Liver (tissue), 3 donors: ENCODE data around the gene PARD6G.

Experiments
- ATF3 ChIP-seq: IDR thresholded peaks from 2 replicates; pipeline ENCODE4 v1.6.1; 2016; ENCODE audit warnings: antibody characterized with exemption
- EGR1 ChIP-seq, 2 donors: IDR thresholded peaks; 2 replicates each; pipeline ENCODE4 v1.6.1; 2016 to 2018; ENCODE audit warnings: antibody characterized with exemption in 2 of 2, low read depth in 2 of 2
- FOXA1 ChIP-seq: IDR thresholded peaks from 2 replicates; pipeline ENCODE4 v1.6.1; 2016; ENCODE audit warnings: antibody characterized with exemption
- GABPA ChIP-seq, 2 donors: IDR thresholded peaks in 1 of 2; conservative IDR thresholded peaks in 1 of 2; 2 replicates each; pipeline ENCODE4 v1.6.1; 2016; ENCODE audit warnings: antibody characterized with exemption in 2 of 2, mild to moderate bottlenecking in 1 of 2, moderate library complexity in 1 of 2
- JUND ChIP-seq, 2 donors: IDR thresholded peaks; 2 replicates each; pipeline ENCODE4 v1.6.1; 2016; ENCODE audit warnings: antibody characterized with exemption in 2 of 2
- NR2F2 ChIP-seq: IDR thresholded peaks from 2 replicates; pipeline ENCODE4 v1.6.1; 2016; ENCODE audit warnings: antibody characterized with exemption
- RAD21 ChIP-seq, 2 donors: IDR thresholded peaks; 2 replicates each; pipeline ENCODE4 v1.6.1; 2016; ENCODE audit warnings: antibody characterized with exemption in 2 of 2, mild to moderate bottlenecking in 2 of 2
- SP1 ChIP-seq: IDR thresholded peaks from 2 replicates; pipeline ENCODE4 v1.6.1; 2018; ENCODE audit warnings: antibody characterized with exemption, mild to moderate bottlenecking
- YY1 ChIP-seq: IDR thresholded peaks from 2 replicates; pipeline ENCODE4 v1.6.1; 2016; ENCODE audit warnings: antibody characterized with exemption, mild to moderate bottlenecking
- ZBTB33 ChIP-seq: IDR thresholded peaks from 2 replicates; pipeline ENCODE4 v1.6.1; 2016; ENCODE audit warnings: antibody characterized with exemption
- TF ChIP-seq, protein P1 (sequence below): fragments of 150-350 bp; IDR thresholded peaks from 2 replicates; pipeline ENCODE4 v1.5.1; 2017; ENCODE audit warnings: improper control_type of control experiment, low read depth, low read length; ENCODE audit not compliant: missing input control
- TF ChIP-seq, protein P2 (sequence below): IDR thresholded peaks from 2 replicates; pipeline ENCODE4 v1.6.1; 2016; ENCODE audit warnings: antibody characterized with exemption, mild to moderate bottlenecking
- TF ChIP-seq, protein P3 (sequence below): IDR thresholded peaks from 2 replicates; pipeline ENCODE4 v1.6.1; 2016; ENCODE audit warnings: antibody characterized with exemption
- donor health status: healthy.
- donor health status: healthy.

DNA sequence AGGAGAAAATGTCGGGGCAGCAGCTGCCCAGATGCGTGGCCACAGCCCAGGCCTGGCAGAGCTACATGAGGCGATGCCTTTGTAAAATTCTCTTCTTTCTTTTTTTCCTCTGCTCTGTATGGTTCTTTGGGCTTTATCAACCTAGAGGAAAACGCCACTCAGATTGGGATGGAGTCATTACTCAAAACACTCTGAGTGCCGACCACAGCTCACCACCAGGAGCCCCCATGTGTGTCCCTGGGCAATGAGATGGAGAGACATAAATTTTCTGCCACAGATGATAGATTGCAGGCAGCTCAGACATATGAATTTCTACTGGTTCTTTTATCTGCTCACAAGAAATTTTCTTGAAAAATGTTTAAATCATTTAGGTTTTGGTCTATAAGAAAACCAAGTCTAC is 56.0 kb downstream of the PARD6G start:
- TF ChIP-seq, protein P1, sequence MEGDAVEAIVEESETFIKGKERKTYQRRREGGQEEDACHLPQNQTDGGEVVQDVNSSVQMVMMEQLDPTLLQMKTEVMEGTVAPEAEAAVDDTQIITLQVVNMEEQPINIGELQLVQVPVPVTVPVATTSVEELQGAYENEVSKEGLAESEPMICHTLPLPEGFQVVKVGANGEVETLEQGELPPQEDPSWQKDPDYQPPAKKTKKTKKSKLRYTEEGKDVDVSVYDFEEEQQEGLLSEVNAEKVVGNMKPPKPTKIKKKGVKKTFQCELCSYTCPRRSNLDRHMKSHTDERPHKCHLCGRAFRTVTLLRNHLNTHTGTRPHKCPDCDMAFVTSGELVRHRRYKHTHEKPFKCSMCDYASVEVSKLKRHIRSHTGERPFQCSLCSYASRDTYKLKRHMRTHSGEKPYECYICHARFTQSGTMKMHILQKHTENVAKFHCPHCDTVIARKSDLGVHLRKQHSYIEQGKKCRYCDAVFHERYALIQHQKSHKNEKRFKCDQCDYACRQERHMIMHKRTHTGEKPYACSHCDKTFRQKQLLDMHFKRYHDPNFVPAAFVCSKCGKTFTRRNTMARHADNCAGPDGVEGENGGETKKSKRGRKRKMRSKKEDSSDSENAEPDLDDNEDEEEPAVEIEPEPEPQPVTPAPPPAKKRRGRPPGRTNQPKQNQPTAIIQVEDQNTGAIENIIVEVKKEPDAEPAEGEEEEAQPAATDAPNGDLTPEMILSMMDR = no peak
- TF ChIP-seq, protein P2, sequence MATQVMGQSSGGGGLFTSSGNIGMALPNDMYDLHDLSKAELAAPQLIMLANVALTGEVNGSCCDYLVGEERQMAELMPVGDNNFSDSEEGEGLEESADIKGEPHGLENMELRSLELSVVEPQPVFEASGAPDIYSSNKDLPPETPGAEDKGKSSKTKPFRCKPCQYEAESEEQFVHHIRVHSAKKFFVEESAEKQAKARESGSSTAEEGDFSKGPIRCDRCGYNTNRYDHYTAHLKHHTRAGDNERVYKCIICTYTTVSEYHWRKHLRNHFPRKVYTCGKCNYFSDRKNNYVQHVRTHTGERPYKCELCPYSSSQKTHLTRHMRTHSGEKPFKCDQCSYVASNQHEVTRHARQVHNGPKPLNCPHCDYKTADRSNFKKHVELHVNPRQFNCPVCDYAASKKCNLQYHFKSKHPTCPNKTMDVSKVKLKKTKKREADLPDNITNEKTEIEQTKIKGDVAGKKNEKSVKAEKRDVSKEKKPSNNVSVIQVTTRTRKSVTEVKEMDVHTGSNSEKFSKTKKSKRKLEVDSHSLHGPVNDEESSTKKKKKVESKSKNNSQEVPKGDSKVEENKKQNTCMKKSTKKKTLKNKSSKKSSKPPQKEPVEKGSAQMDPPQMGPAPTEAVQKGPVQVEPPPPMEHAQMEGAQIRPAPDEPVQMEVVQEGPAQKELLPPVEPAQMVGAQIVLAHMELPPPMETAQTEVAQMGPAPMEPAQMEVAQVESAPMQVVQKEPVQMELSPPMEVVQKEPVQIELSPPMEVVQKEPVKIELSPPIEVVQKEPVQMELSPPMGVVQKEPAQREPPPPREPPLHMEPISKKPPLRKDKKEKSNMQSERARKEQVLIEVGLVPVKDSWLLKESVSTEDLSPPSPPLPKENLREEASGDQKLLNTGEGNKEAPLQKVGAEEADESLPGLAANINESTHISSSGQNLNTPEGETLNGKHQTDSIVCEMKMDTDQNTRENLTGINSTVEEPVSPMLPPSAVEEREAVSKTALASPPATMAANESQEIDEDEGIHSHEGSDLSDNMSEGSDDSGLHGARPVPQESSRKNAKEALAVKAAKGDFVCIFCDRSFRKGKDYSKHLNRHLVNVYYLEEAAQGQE = no peak
- TF ChIP-seq RAD21 (IDR thresholded peaks at IDR 0.05) (no peak), JUND (IDR thresholded peaks at IDR 0.05) (no peak), YY1 (no peak), ZBTB33 (no peak), EGR1 (IDR thresholded peaks at IDR 0.05; ENCODE audit: low read depth in 2 of 2) (no peak), ATF3 (no peak), GABPA (IDR thresholded peaks at IDR 0.05 in 1 of 2, conservative IDR thresholded peaks at IDR 0.05 in 1 of 2) (no peak), NR2F2 (no peak), FOXA1 (no peak), SP1 (no peak)
- TF ChIP-seq, protein P3, sequence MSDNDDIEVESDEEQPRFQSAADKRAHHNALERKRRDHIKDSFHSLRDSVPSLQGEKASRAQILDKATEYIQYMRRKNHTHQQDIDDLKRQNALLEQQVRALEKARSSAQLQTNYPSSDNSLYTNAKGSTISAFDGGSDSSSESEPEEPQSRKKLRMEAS = no peak
